WTC11 (cell line): ENCODE measurements around the gene GLUL. TPM values are rescaled to one million over a fixed set of nuclear protein-coding genes. Genes with fewer than 3 reads are reported as not detected.

Source experiments
- ATAC-seq: fragments of 200-7000 bp; cut with Tn5 transposase; 2 replicates; pipeline ENCODE4 v1.10.0; 2021; ENCODE audit warnings: mild to moderate bottlenecking, moderate library complexity
- CTCF ChIA-PET: fragments of 300-600 bp; sonication (Branson Sonifier 250); formaldehyde crosslinking; loops from one replicate; lab custom pipeline; 2021; ENCODE audit warnings: antibody characterized with exemption; lab: Charles Lee
- POLR2A ChIA-PET: fragments of 350-600 bp; sonication (Branson Sonifier 250); formaldehyde crosslinking; loops from one replicate; lab custom pipeline; 2021; ENCODE audit warnings: antibody characterized with exemption; lab: Charles Lee
- DNase-seq: peaks from one replicate; pipeline ENCODE4 v3.0.0; 2021; ENCODE audit warnings: low spot score
- H3K27ac Mint-ChIP-seq: 2 replicates; pipeline ENCODE4 v1.8.0; 2021; ENCODE audit warnings: mixed read lengths
- H3K27me3 Mint-ChIP-seq: 2 replicates; pipeline ENCODE4 v1.8.0; 2021; ENCODE audit warnings: low read depth, mild to moderate bottlenecking, moderate library complexity, mixed read lengths
- H3K36me3 Mint-ChIP-seq: 2 replicates; pipeline ENCODE4 v1.8.0; 2021; ENCODE audit warnings: mixed read lengths
- H3K4me1 Mint-ChIP-seq: 2 replicates; pipeline ENCODE4 v1.8.0; 2022; ENCODE audit warnings: mixed read lengths
- H3K4me3 Mint-ChIP-seq: 2 replicates; pipeline ENCODE4 v1.8.0; 2021; ENCODE audit warnings: mild to moderate bottlenecking, moderate library complexity, mixed read lengths
- H3K9me3 Mint-ChIP-seq: 2 replicates; pipeline ENCODE4 v1.8.0; 2021; ENCODE audit warnings: mixed read lengths
- AR ChIP-seq: fragments of 250-450 bp; sonication (Bioruptor Pico); IDR thresholded peaks from 2 replicates; pipeline ENCODE4 v1.9.0; 2021; ENCODE audit warnings: mild to moderate bottlenecking
- ATF3 ChIP-seq: sonication (generic); formaldehyde crosslinking; conservative IDR thresholded peaks from 2 replicates; pipeline ENCODE4 v1.8.1; 2022; ENCODE audit warnings: mild to moderate bottlenecking, missing genetic modification reagents
- CREM ChIP-seq: sonication (generic); formaldehyde crosslinking; IDR thresholded peaks from 2 replicates; pipeline ENCODE4 v1.8.1; 2022; ENCODE audit warnings: mild to moderate bottlenecking, missing genetic modification reagents, moderate library complexity
- EMX1 ChIP-seq: fragments of 250-450 bp; sonication (Bioruptor Pico); IDR thresholded peaks from 2 replicates; pipeline ENCODE4 v1.8.0; 2021; ENCODE audit warnings: mild to moderate bottlenecking
- GRHL2 ChIP-seq: fragments of 250-450 bp; sonication (Bioruptor Pico); IDR thresholded peaks from 2 replicates; pipeline ENCODE4 v1.8.0; 2022; ENCODE audit warnings: mild to moderate bottlenecking, moderate library complexity; ENCODE audit not compliant: insufficient replicate concordance, severe bottlenecking
- GTF2I ChIP-seq: fragments of 250-450 bp; sonication (Bioruptor Pico); conservative IDR thresholded peaks from 2 replicates; pipeline ENCODE4 v1.4.0; 2021; ENCODE audit warnings: mild to moderate bottlenecking
- IRF2 ChIP-seq: sonication (generic); formaldehyde crosslinking; IDR thresholded peaks from 2 replicates; pipeline ENCODE4 v1.8.0; 2022; ENCODE audit warnings: low read depth, missing genetic modification reagents, borderline replicate concordance
- JUN ChIP-seq: sonication (generic); formaldehyde crosslinking; IDR thresholded peaks from 2 replicates; pipeline ENCODE4 v1.8.0; 2023; ENCODE audit warnings: mild to moderate bottlenecking, missing genetic modification reagents
- MLX ChIP-seq: sonication (generic); formaldehyde crosslinking; IDR thresholded peaks from 2 replicates; pipeline ENCODE4 v1.8.1; 2023; ENCODE audit warnings: mild to moderate bottlenecking, missing genetic modification reagents, moderate library complexity
- PRDM15 ChIP-seq: sonication (generic); formaldehyde crosslinking; IDR thresholded peaks from 2 replicates; pipeline ENCODE4 v1.8.0; 2022; ENCODE audit warnings: missing genetic modification reagents
- STAT6 ChIP-seq: sonication (generic); formaldehyde crosslinking; conservative IDR thresholded peaks from 2 replicates; pipeline ENCODE4 v1.8.1; 2023; ENCODE audit warnings: mild to moderate bottlenecking, low read depth, missing genetic modification reagents, moderate library complexity
- TP53 ChIP-seq: sonication (generic); formaldehyde crosslinking; IDR thresholded peaks from 2 replicates; pipeline ENCODE4 v1.8.1; 2023; ENCODE audit warnings: mild to moderate bottlenecking, missing genetic modification reagents
- ZNF121 ChIP-seq: sonication (generic); formaldehyde crosslinking; IDR thresholded peaks from 2 replicates; pipeline ENCODE4 v1.8.0; 2023; ENCODE audit warnings: missing genetic modification reagents
- ZNF423 ChIP-seq: fragments of 250-450 bp; sonication (Bioruptor Pico); IDR thresholded peaks from 2 replicates; pipeline ENCODE4 v2.1.2; 2022; ENCODE audit warnings: mild to moderate bottlenecking, moderate library complexity
- ZNF532 ChIP-seq: fragments of 250-450 bp; sonication (Bioruptor Pico); IDR thresholded peaks from 2 replicates; pipeline ENCODE4 v1.9.0; 2021; ENCODE audit warnings: mild to moderate bottlenecking, borderline replicate concordance
- total RNA-seq: library from RNA; stranded (reverse); gene quantifications from 3 replicates; pipeline ENCODE4 v1.2.3, GENCODE V29; 2021

GLUL gene
- total RNA-seq, 1 experiment from 2014 or later: 240 TPM

GRCh38 chr1:182347019-182347418 lies 44.6 kb downstream of the GLUL start (continued):
- no peak for TF ChIP-seq ZNF121 (CRISPR knock-in tag)
- TF ChIP-seq ZNF532 (CRISPR knock-in tag): no peak

- DNase-seq: no peak
- no peak for ATAC-seq
- no peaks in the 10 kb centered on the region; the same call in 1 of the 2 replicates for H3K27me3 Mint-ChIP-seq
- no peak for TF ChIP-seq JUN (CRISPR knock-in tag)
- TF ChIP-seq AR: no peak
- no peak for TF ChIP-seq GRHL2 (CRISPR knock-in tag)
- no peak for TF ChIP-seq STAT6
- TF ChIP-seq PRDM15 (CRISPR knock-in tag): no peak
- TF ChIP-seq MLX (CRISPR knock-in tag): no peak
- TF ChIP-seq ZNF532 (CRISPR knock-in tag): no peak
- TF ChIP-seq CREM (CRISPR knock-in tag): no peak
- no peak for TF ChIP-seq ZNF423 (CRISPR knock-in tag)
- no peak for TF ChIP-seq ATF3 (CRISPR knock-in tag)
- no peak for TF ChIP-seq IRF2 (CRISPR knock-in tag)
- no peak for TF ChIP-seq EMX1
- no peak for TF ChIP-seq TP53
- no peak for TF ChIP-seq GTF2I
These were observed 51.1 kb downstream of the GLUL start for GRCh38 chr1:182340233-182341058.

More at GRCh38 chr1:182340233-182341058, 51.1 kb downstream of the GLUL start:
- Mint-ChIP-seq H3K4me3 (no peak overlapping the region), H3K4me1 (peaks cover 8% of the 10 kb centered on the region), H3K9me3 (no peaks in the 10 kb centered on the region), H3K36me3 (no peaks in the 10 kb centered on the region), H3K27ac (no peak overlapping the region)
- POLR2A ChIA-PET: no interaction called here
- CTCF ChIA-PET: no interaction called here
